Karpas-422 (cell line): ENCODE results near the gene ANKFN1. TPM values are rescaled to one million over a fixed set of nuclear protein-coding genes. Genes with fewer than 3 reads are reported as not detected.
"Not testable (repeated sequence)": the region's sequence is repeated elsewhere in the genome, so short reads cannot be mapped to it uniquely, and the experiment has no call there.

Source experiments
- DNase-seq: peaks from one replicate; pipeline ENCODE4 v3.0.0-alpha.2; 2015
- H2AFZ ChIP-seq: fragments of 200-600 bp; sonication (generic); 2 replicates; pipeline ENCODE4 v1.6.1; 2014; ENCODE audit warnings: antibody characterized with exemption, low read length, mixed read lengths
- H3K27ac ChIP-seq: fragments of 200-600 bp; sonication (generic); 2 replicates; pipeline ENCODE4 v1.5.1; 2014; ENCODE audit warnings: mild to moderate bottlenecking, low read length, moderate library complexity
- H3K27me3 ChIP-seq: fragments of 200-600 bp; sonication (generic); 2 replicates; pipeline ENCODE4 v1.6.1; 2014; ENCODE audit warnings: low read length, mixed read lengths
- H3K36me3 ChIP-seq: fragments of 200-600 bp; sonication (generic); 2 replicates; pipeline ENCODE4 v1.6.1; 2014; ENCODE audit warnings: low read length, mixed read lengths; ENCODE audit not compliant: insufficient read depth
- H3K4me1 ChIP-seq: fragments of 200-600 bp; sonication (generic); 2 replicates; pipeline ENCODE4 v1.6.1; 2014; ENCODE audit warnings: mild to moderate bottlenecking, low read length, mixed read lengths
- H3K4me2 ChIP-seq: fragments of 200-600 bp; sonication (generic); 2 replicates; pipeline ENCODE4 v1.6.1; 2014; ENCODE audit warnings: low read length, low read depth, mild to moderate bottlenecking; ENCODE audit not compliant: poor library complexity, severe bottlenecking
- H3K4me3 ChIP-seq: fragments of 200-600 bp; sonication (generic); 2 replicates; pipeline ENCODE4 v1.5.1; 2014; ENCODE audit warnings: mild to moderate bottlenecking, antibody characterized with exemption, low read length, mixed read lengths
- H3K79me2 ChIP-seq: fragments of 200-600 bp; sonication (generic); 2 replicates; pipeline ENCODE4 v1.6.1; 2014; ENCODE audit warnings: mild to moderate bottlenecking, low read length, mixed read lengths
- H3K9ac ChIP-seq: fragments of 200-600 bp; sonication (generic); 2 replicates; pipeline ENCODE4 v1.6.0; 2014; ENCODE audit warnings: low read length
- H3K9me2 ChIP-seq: fragments of 200-600 bp; sonication (generic), shearing (Covaris generic); replicated peaks from 2 replicates; pipeline ENCODE4 v1.6.0; 2014; ENCODE audit warnings: mild to moderate bottlenecking, low read length, moderate library complexity; ENCODE audit not compliant: insufficient read depth
- H3K9me3 ChIP-seq: fragments of 300-700, 200-600 bp; sonication (generic); 2 replicates; pipeline ENCODE4 v1.6.1; 2014; ENCODE audit warnings: low read length, mixed read lengths
- H4K20me1 ChIP-seq: fragments of 200-600 bp; sonication (generic); 2 replicates; pipeline ENCODE4 v1.6.1; 2014; ENCODE audit warnings: mild to moderate bottlenecking, antibody characterized with exemption, low read length, low read depth; ENCODE audit not compliant: insufficient read depth
- total RNA-seq: library from RNA; depleted of rRNA; stranded (reverse); fragments of >200 nt; shearing (Covaris generic); gene quantifications from 2 replicates; pipeline ENCODE4 v1.2.3, GENCODE V29; 2014; ENCODE audit warnings: low replicate concordance

The ANKFN1 gene
- total RNA-seq, 1 experiment from 2014 or later = not detected

DNA sequence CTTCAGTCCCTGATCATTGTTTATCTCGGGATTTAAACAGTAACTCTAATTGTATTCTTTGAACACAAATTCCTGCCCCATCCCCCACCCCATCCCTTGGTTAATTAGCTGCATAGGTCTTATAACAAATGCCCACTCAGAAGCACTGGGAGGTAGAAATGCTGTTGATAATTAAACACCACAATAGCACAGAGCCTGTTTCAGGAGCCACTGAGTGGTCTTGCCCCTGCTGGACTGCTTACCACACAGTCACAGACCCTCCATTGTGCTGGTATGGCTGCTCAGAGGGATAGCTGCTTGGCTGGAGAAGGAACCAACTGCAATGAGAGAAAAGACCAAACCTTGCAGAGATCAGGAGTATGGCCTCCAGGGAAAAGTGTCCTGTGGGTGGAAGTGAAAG lies 214.1 kb downstream of the ANKFN1 start:
- Histone ChIP-seq H3K36me3 (no peaks in the 10 kb centered on the region), H3K9me3 (no peaks in the 10 kb centered on the region), H3K27me3 (no peaks in the 10 kb centered on the region), H4K20me1 (no peaks in the 10 kb centered on the region), H3K27ac (no peak overlapping the region), H3K79me2 (no peaks in the 10 kb centered on the region), H3K9me2 (no peaks in the 10 kb centered on the region), H2AFZ (no peak overlapping the region), H3K4me2 (no peak overlapping the region), H3K9ac (no peak overlapping the region), H3K4me1 (no peaks in the 10 kb centered on the region), H3K4me3 (no peak overlapping the region)
- no peak for DNase-seq

DNA sequence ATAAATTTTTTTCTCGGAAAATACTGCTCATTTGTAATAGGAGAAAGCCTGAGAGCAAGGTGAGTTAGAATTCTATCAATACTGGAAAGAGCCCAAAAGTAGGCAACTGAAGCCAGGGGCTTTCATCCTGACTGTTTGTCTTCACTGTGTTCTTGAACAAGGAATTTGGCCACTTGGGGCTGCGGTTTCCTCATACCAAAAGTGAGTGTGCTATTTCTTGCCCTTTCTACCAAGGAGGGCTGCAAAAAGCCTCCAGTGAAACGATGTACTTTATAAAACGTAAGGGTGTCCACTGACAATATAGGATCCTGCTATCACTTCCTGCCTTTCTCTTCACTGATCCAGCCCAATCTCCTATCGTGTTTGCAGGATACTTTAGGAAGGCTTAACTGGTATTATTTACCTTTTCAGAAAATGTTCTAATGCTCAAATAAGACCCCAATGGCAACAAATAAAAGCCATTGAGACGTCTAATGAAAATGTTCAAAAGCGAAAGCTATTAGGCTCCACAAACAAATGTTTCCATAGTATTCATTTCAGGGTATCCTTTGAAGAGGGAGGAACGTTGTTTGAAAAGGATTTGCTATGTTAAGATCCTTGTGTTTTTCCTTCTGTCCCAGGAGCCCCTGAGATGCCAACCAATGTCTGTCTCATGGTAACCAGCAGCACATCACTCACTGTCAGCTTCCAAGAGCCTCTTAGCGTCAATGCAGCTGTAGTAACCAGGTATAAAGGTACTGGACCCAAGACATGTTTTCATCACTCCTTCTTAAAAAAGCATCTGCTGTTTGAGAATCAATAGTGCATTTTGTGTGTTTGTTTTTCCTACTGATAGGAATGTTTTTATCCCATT lies 220.9 kb downstream of the ANKFN1 start:
- H3K9ac ChIP-seq = no peak overlapping the region
- H3K4me1 ChIP-seq = no peaks in the 10 kb centered on the region
- H3K27me3 ChIP-seq = no peaks in the 10 kb centered on the region
- no peaks in the 10 kb centered on the region for H3K9me2 ChIP-seq
- no peak overlapping the region for H2AFZ ChIP-seq
- H3K9me3 ChIP-seq = no peaks in the 10 kb centered on the region
- no peak for DNase-seq
- no peak overlapping the region for H3K27ac ChIP-seq
- no peak overlapping the region for H3K4me2 ChIP-seq
- H3K36me3 ChIP-seq = no peaks in the 10 kb centered on the region
- no peak overlapping the region for H3K4me3 ChIP-seq
- no peaks in the 10 kb centered on the region for H3K79me2 ChIP-seq
- H4K20me1 ChIP-seq = no peaks in the 10 kb centered on the region

DNA sequence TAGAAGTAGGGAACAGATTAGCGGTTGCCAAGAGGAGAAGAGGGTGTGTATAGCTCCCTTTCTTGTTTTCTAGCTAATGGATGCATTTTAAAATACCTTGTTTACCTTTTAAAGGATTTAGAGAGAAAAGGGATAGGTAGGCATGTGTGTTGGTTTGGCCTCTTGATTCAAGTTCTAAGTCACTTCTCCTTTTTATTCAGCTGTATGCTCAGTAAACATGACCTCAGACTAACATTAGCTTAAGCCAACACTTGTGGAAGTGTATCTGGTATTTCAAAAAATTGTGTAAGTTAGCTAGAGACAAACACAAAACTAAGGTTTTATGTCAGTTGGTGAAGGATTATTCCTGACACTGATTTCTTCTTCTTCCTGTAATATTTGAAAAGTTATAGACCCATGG lies 236.1 kb downstream of the ANKFN1 start:
- H2AFZ ChIP-seq = no peak overlapping the region
- no peaks in the 10 kb centered on the region for H3K79me2 ChIP-seq
- no peaks in the 10 kb centered on the region for H3K9me3 ChIP-seq
- no peak overlapping the region for H3K4me2 ChIP-seq
- no peaks in the 10 kb centered on the region for H3K27me3 ChIP-seq
- DNase-seq = no peak
- H3K36me3 ChIP-seq = no peaks in the 10 kb centered on the region
- no peaks in the 10 kb centered on the region for H4K20me1 ChIP-seq
- no peak overlapping the region for H3K9ac ChIP-seq
- H3K27ac ChIP-seq = no peak overlapping the region
- H3K4me1 ChIP-seq = no peaks in the 10 kb centered on the region
- H3K4me3 ChIP-seq = no peak overlapping the region
- no peaks in the 10 kb centered on the region for H3K9me2 ChIP-seq

- H3K36me3 ChIP-seq = no peaks in the 10 kb centered on the region
- no peak for DNase-seq
- H3K9me3 ChIP-seq = no peaks in the 10 kb centered on the region
- H2AFZ ChIP-seq = no peak overlapping the region
- H4K20me1 ChIP-seq = no peaks in the 10 kb centered on the region
- no peaks in the 10 kb centered on the region for H3K27me3 ChIP-seq
- no peak overlapping the region for H3K9ac ChIP-seq
- no peaks in the 10 kb centered on the region for H3K9me2 ChIP-seq
- no peak overlapping the region for H3K27ac ChIP-seq
- no peak overlapping the region for H3K4me3 ChIP-seq
- H3K4me2 ChIP-seq = no peak overlapping the region
- no peaks in the 10 kb centered on the region for H3K4me1 ChIP-seq
- no peaks in the 10 kb centered on the region for H3K79me2 ChIP-seq
Measured at GRCh38 chr17:56392321-56392720, 239.0 kb downstream of the ANKFN1 start.

DNA sequence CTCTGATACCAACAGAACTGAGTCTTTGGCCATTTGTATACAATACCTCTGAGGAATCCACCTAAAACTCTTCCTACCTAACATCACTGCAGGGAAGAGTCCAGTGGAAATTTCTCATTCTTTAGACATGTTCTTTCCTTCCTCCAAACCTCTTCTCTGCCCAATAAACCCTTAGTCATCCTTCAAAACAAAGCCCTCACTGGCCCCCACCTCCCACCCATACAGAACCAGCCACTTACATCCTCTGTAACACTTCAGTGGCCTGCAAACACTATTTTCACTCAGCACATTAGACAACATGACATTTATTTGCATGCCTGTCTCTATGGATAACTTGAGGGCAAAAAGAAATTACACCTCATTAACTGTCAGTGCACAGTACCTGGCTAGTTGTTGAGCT lies 239.9 kb downstream of the ANKFN1 start:
- no peaks in the 10 kb centered on the region for H3K79me2 ChIP-seq
- H3K27me3 ChIP-seq = no peaks in the 10 kb centered on the region
- no peaks in the 10 kb centered on the region for H3K4me1 ChIP-seq
- no peaks in the 10 kb centered on the region for H3K9me3 ChIP-seq
- no peaks in the 10 kb centered on the region for H3K9me2 ChIP-seq
- no peak overlapping the region for H3K9ac ChIP-seq
- DNase-seq = no peak
- no peaks in the 10 kb centered on the region for H3K36me3 ChIP-seq
- no peak overlapping the region for H2AFZ ChIP-seq
- no peak overlapping the region for H3K4me3 ChIP-seq
- no peak overlapping the region for H3K4me2 ChIP-seq
- H4K20me1 ChIP-seq = no peaks in the 10 kb centered on the region
- no peak overlapping the region for H3K27ac ChIP-seq

- no peak for DNase-seq
- Histone ChIP-seq H3K4me3 (no peak overlapping the region), H3K4me1 (no peaks in the 10 kb centered on the region), H4K20me1 (no peaks in the 10 kb centered on the region), H3K27me3 (no peaks in the 10 kb centered on the region), H3K4me2 (no peak overlapping the region), H3K27ac (no peak overlapping the region), H3K36me3 (no peaks in the 10 kb centered on the region), H3K9ac (no peak overlapping the region), H2AFZ (no peak overlapping the region), H3K9me3 (no peaks in the 10 kb centered on the region), H3K9me2 (no peaks in the 10 kb centered on the region), H3K79me2 (no peaks in the 10 kb centered on the region)
Measured at GRCh38 chr17:56395787-56396186, 242.5 kb downstream of the ANKFN1 start.

GRCh38 chr17:56407086-56407485 lies 253.8 kb downstream of the ANKFN1 start:
- Histone ChIP-seq H4K20me1 (no peaks in the 10 kb centered on the region), H3K79me2 (no peaks in the 10 kb centered on the region), H3K4me2 (no peak overlapping the region), H3K9ac (no peak overlapping the region), H3K27me3 (no peaks in the 10 kb centered on the region), H3K36me3 (no peaks in the 10 kb centered on the region), H3K4me1 (no peaks in the 10 kb centered on the region), H3K9me2 (no peaks in the 10 kb centered on the region), H3K27ac (no peak overlapping the region), H3K9me3 (no peaks in the 10 kb centered on the region), H2AFZ (no peak overlapping the region), H3K4me3 (no peak overlapping the region)
- no peak for DNase-seq

GRCh38 chr17:56412356-56412755 lies 259.1 kb downstream of the ANKFN1 start:
- not testable (repeated sequence) for H3K4me2 ChIP-seq, DNase-seq, H4K20me1 ChIP-seq, H3K4me3 ChIP-seq, H2AFZ ChIP-seq, H3K27me3 ChIP-seq, H3K9me2 ChIP-seq, H3K27ac ChIP-seq, H3K36me3 ChIP-seq, H3K9ac ChIP-seq, H3K79me2 ChIP-seq, H3K9me3 ChIP-seq, H3K4me1 ChIP-seq
